HG03432 (cell line): ENCODE data around the gene GAS6.
"Not testable (repeated sequence)": the region's sequence is repeated elsewhere in the genome, so short reads cannot be mapped to it uniquely, and the experiment has no call there.

Experiments
- ATAC-seq: cut with Tn5 transposase; IDR thresholded peaks from one replicate; pipeline ENCODE4 v1.9.1; 2021; ENCODE audit warnings: mild to moderate bottlenecking, moderate library complexity; ENCODE audit not compliant: unreplicated experiment

Gene GAS6

GRCh38 chr13:113840541-113841352 lies 23.1 kb downstream of the GAS6 start:
- no peak for ATAC-seq

- no peak for ATAC-seq
These were observed 24.2 kb downstream of the GAS6 start for GRCh38 chr13:113839536-113840204.

GRCh38 chr13:113838711-113839201 lies 25.1 kb downstream of the GAS6 start:
- ATAC-seq, result no peak

- ATAC-seq, result no peak
These were observed 26.1 kb downstream of the GAS6 start for GRCh38 chr13:113837560-113838355.

GRCh38 chr13:113836768-113837559 lies 26.9 kb downstream of the GAS6 start:
- ATAC-seq, result no peak

GRCh38 chr13:113835461-113836270 lies 28.2 kb downstream of the GAS6 start:
- no peak for ATAC-seq

GRCh38 chr13:113834496-113835200 lies 29.2 kb downstream of the GAS6 start:
- ATAC-seq, result no peak

GRCh38 chr13:113834006-113834405 lies 29.9 kb downstream of the GAS6 start:
- not testable (repeated sequence) for ATAC-seq

- no peak for ATAC-seq
These were observed 30.6 kb downstream of the GAS6 start for GRCh38 chr13:113833111-113833830.

GRCh38 chr13:113832631-113833030 lies 31.2 kb downstream of the GAS6 start:
- ATAC-seq, result no peak

- no peak for ATAC-seq
These were observed 31.7 kb downstream of the GAS6 start for GRCh38 chr13:113832205-113832604.

GRCh38 chr13:113831061-113831460 lies 32.8 kb downstream of the GAS6 start:
- no peak for ATAC-seq

GRCh38 chr13:113830426-113830950 lies 33.4 kb downstream of the GAS6 start:
- ATAC-seq, result not testable (repeated sequence)

- ATAC-seq, result no peak
These were observed 35.5 kb downstream of the GAS6 start for GRCh38 chr13:113828282-113828825.

GRCh38 chr13:113827021-113827420 lies 36.9 kb downstream of the GAS6 start:
- no peak for ATAC-seq

- ATAC-seq, result not testable (repeated sequence)
These were observed 37.4 kb downstream of the GAS6 start for GRCh38 chr13:113826446-113826845.

- ATAC-seq, result no peak
These were observed 38.0 kb downstream of the GAS6 start for GRCh38 chr13:113825841-113826240.

- ATAC-seq, result no peak
These were observed 40.1 kb downstream of the GAS6 start for GRCh38 chr13:113823771-113824170.
